Panc1 (cell line): ENCODE data around the gene ABCB8. TPM values are rescaled to one million over a fixed set of nuclear protein-coding genes. Genes with fewer than 3 reads are reported as not detected.

ENCODE experiments used
- ATAC-seq: fragments of 200-7000 bp; cut with Tn5 transposase; 2 replicates; pipeline ENCODE4 v1.9.1; 2020; ENCODE audit warnings: mild to moderate bottlenecking, moderate library complexity
- BruUV-seq: library from RNA; stranded (reverse); fragments of 400-500 nt; replicated peaks from 2 replicates; lab custom pipeline; 2021; lab: Mats Ljungman, UMichigan
- CTCF ChIA-PET: fragments of 300-600 bp; sonication (Branson Sonifier 250); formaldehyde crosslinking; loops from one replicate; lab custom pipeline; 2022; ENCODE audit warnings: antibody characterized with exemption; lab: Charles Lee
- POLR2A ChIA-PET: fragments of 300-600 bp; sonication (Branson Sonifier 250); formaldehyde crosslinking; loops from one replicate; lab custom pipeline; 2022; ENCODE audit warnings: antibody characterized with exemption; lab: Charles Lee
- DNase-seq: peaks from one replicate; pipeline ENCODE4 v3.0.0-alpha.2; 2010; ENCODE audit warnings: low read depth, low spot score
- H3K27ac ChIP-seq: 2 replicates; pipeline ENCODE4 v1.5.1; 2011; ENCODE audit warnings: mild to moderate bottlenecking, low read length, inconsistent platforms
- H3K27me3 ChIP-seq: fragments of 200-500 bp; sonication (Bioruptor generic); 2 replicates; pipeline ENCODE4 v1.6.0; 2014; ENCODE audit warnings: low read length, inconsistent platforms; ENCODE audit not compliant: control insufficient read depth, insufficient read depth
- H3K36me3 ChIP-seq: fragments of 200-500 bp; sonication (Bioruptor generic); 2 replicates; pipeline ENCODE4 v1.5.1; 2014; ENCODE audit warnings: inconsistent platforms, mild to moderate bottlenecking, low read length, moderate library complexity; ENCODE audit not compliant: control insufficient read depth, insufficient read depth
- H3K4me1 ChIP-seq: 2 replicates; pipeline ENCODE4 v1.5.1; 2011; ENCODE audit warnings: inconsistent platforms, mild to moderate bottlenecking, low read length, moderate library complexity; ENCODE audit not compliant: control insufficient read depth, insufficient read depth
- H3K4me3 ChIP-seq, 2 experiments: 2 replicates each; pipeline ENCODE4 v1.5.1; 2011 to 2012; ENCODE audit warnings: low read depth in 2 of 2, low read length in 2 of 2, mild to moderate bottlenecking in 2 of 2, inconsistent platforms in 1 of 2, moderate library complexity in 1 of 2
- H3K9me3 ChIP-seq: fragments of 200-500 bp; sonication (Bioruptor generic); 2 replicates; pipeline ENCODE4 v1.5.1; 2014; ENCODE audit warnings: low read depth, mild to moderate bottlenecking, inconsistent platforms, low read length, moderate library complexity; ENCODE audit not compliant: control insufficient read depth, insufficient read depth
- CTCF ChIP-seq: fragments of 450-650 bp; IDR thresholded peaks from 2 replicates; pipeline ENCODE4 v1.5.1; 2017; ENCODE audit warnings: mild to moderate bottlenecking
- POLR2AphosphoS5 ChIP-seq: IDR thresholded peaks from 2 replicates; pipeline ENCODE4 v1.6.1; 2012; ENCODE audit warnings: mild to moderate bottlenecking, low read depth, low read length, moderate library complexity
- REST ChIP-seq, 2 experiments: IDR thresholded peaks; 2 replicates each; pipeline ENCODE4 v1.6.1; 2011 to 2012; ENCODE audit warnings: low read depth in 2 of 2, control low read depth in 1 of 2, low read length in 1 of 2, mild to moderate bottlenecking in 1 of 2, moderate library complexity in 1 of 2; ENCODE audit not compliant: insufficient read depth in 1 of 2
- SIN3A ChIP-seq: IDR thresholded peaks from 2 replicates; pipeline ENCODE4 v1.6.1; 2012; ENCODE audit warnings: low read depth, mild to moderate bottlenecking, low read length, moderate library complexity, borderline replicate concordance; ENCODE audit not compliant: insufficient read depth
- TCF7L2 ChIP-seq: IDR thresholded peaks from 2 replicates; pipeline ENCODE4 v1.6.1; 2011; ENCODE audit warnings: mild to moderate bottlenecking, low read depth, low read length, inconsistent platforms
- in situ Hi-C: cut with HindIII; loops from 2 replicates; pipeline ENCODE4 v1.10.0; 2016; ENCODE audit warnings: low sequenced_read_pairs, low pct_unique_long_range_greater_than_20kb
- intact Hi-C: fragments of 100-400 bp; cut with micrococcal nuclease; formaldehyde crosslinking; loops from one replicate; pipeline ENCODE4 v1.10.0; 2022; ENCODE audit not compliant: unreplicated experiment
- total RNA-seq: library from RNA; stranded (reverse); gene quantifications from one replicate; pipeline ENCODE4 v1.2.1, GENCODE V29; 2021; ENCODE audit not compliant: unreplicated experiment

The ABCB8 gene
- total RNA-seq, 1 experiment from 2014 or later = 49.8 TPM

- CTCF ChIA-PET = interaction anchor here (0.5 to 0.9 kb wide), 4 partner anchors 12 to 158 kb away, joined by 3 to 5 read pairs (median 4); no protein-coding TSS in a partner anchor
- ATAC-seq (no peak), DNase-seq (no peak)
- in situ Hi-C loops = no loop called here
- H3K27ac ChIP-seq = peak overlapping the region; percentile 94
- H3K27me3 ChIP-seq = no peaks in the 10 kb centered on the region
- H3K4me1 ChIP-seq = peaks cover 41% of the 10 kb centered on the region
- TF ChIP-seq CTCF (no peak), TCF7L2 (no peak), SIN3A (peak; percentile 16; the same call in 1 of the 2 replicates), POLR2AphosphoS5 (0 out of 2 replicates have a peak, but pooled peaks have one; percentile 25), REST (IDR thresholded peaks at IDR 0.05; ENCODE audit: insufficient read depth in 1 of 2, low read depth in 2 of 2, low read length in 1 of 2) (no peak)
- BruUV-seq = no TSS peak
- H3K36me3 ChIP-seq = peaks cover 13% of the 10 kb centered on the region
- POLR2A ChIA-PET = interaction anchor here (0.6 to 0.7 kb wide), 3 partner anchors 15 to 24 kb away, joined by 4 to 8 read pairs (median 6); partner anchors contain the start of gene TMUB1
- peak overlapping the region; percentile 83 to 94 for H3K4me3 ChIP-seq
- no peaks in the 10 kb centered on the region for H3K9me3 ChIP-seq
- intact Hi-C loops = no loop called here
These were observed 33.2 kb downstream of the ABCB8 start for GRCh38 chr7:151061213-151062110.

GRCh38 chr7:151062111-151062398 lies 33.8 kb downstream of the ABCB8 start:
- ChIA-PET CTCF (interaction anchor here (0.5 kb wide), 1 partner anchor 12 kb away, joined by 3 read pairs; no protein-coding TSS in a partner anchor), POLR2A (interaction anchor here (0.7 kb wide), 1 partner anchor 62 kb away, joined by 8 read pairs; no protein-coding TSS in a partner anchor)
- intact Hi-C loops = no loop called here
- Histone ChIP-seq H3K4me3 (peak overlapping the region; percentile 83 to 94), H3K9me3 (no peaks in the 10 kb centered on the region), H3K36me3 (peaks cover 13% of the 10 kb centered on the region), H3K27me3 (no peaks in the 10 kb centered on the region), H3K4me1 (peaks cover 36% of the 10 kb centered on the region), H3K27ac (peak overlapping the region; percentile 94)
- no TSS peak for BruUV-seq
- in situ Hi-C loops = no loop called here
- TF ChIP-seq POLR2AphosphoS5 (peak; percentile 65), REST (IDR thresholded peaks at IDR 0.05; ENCODE audit: insufficient read depth in 1 of 2, low read depth in 2 of 2, low read length in 1 of 2) (no peak), TCF7L2 (no peak), CTCF (no peak), SIN3A (0 out of 2 replicates have a peak, but pooled peaks have one; percentile 65)
- ATAC-seq (peak; percentile 43; the same call in 1 of the 2 replicates), DNase-seq (no peak)
